ENCODE data around the gene PROS1.

PROS1 gene

GRCh38 chr3:93973131-93974126 lies at the start of gene PROS1:
Gene PROS1 (minus strand): TSS chr3:93973896. CDS start chr3:93973749, 147 bp downstream.
- peak; percentile 79 for DNase-seq (ENCODE audit: low spot score)

GRCh38 chr3:94020293-94020692 lies 46.6 kb upstream of the PROS1 start:
- no peak for DNase-seq (ENCODE audit: low spot score)

- no peak for DNase-seq (ENCODE audit: low spot score)
Measured at GRCh38 chr3:94019659-94020058, 46.0 kb upstream of the PROS1 start.

- no peak for DNase-seq (ENCODE audit: low spot score)
Measured at GRCh38 chr3:94015025-94015424, 41.3 kb upstream of the PROS1 start.

GRCh38 chr3:94012185-94012584 lies 38.5 kb upstream of the PROS1 start:
- DNase-seq (ENCODE audit: low spot score) = no peak

GRCh38 chr3:94011233-94011711 lies 37.6 kb upstream of the PROS1 start:
- DNase-seq (ENCODE audit: low spot score) = no peak

- no peak for DNase-seq (ENCODE audit: low spot score)
Measured at GRCh38 chr3:94009608-94010007, 35.9 kb upstream of the PROS1 start.

GRCh38 chr3:94008253-94008652 lies 34.6 kb upstream of the PROS1 start:
- no peak for DNase-seq (ENCODE audit: low spot score)

GRCh38 chr3:94004301-94004910 lies 30.7 kb upstream of the PROS1 start:
- DNase-seq (ENCODE audit: low spot score) = peak; percentile 50

- no peak for DNase-seq (ENCODE audit: low spot score)
Measured at GRCh38 chr3:94001827-94002495, 28.3 kb upstream of the PROS1 start.

GRCh38 chr3:94001191-94001590 lies 27.5 kb upstream of the PROS1 start:
- DNase-seq (ENCODE audit: low spot score) = no peak

GRCh38 chr3:93994056-93994455 lies 20.4 kb upstream of the PROS1 start:
- DNase-seq (ENCODE audit: low spot score) = no peak

GRCh38 chr3:93992207-93992606 lies 18.5 kb upstream of the PROS1 start:
- DNase-seq (ENCODE audit: low spot score) = no peak

- no peak for DNase-seq (ENCODE audit: low spot score)
Measured at GRCh38 chr3:93991631-93992030, 17.9 kb upstream of the PROS1 start.

- no peak for DNase-seq (ENCODE audit: low spot score)
Measured at GRCh38 chr3:93989241-93989640, 15.5 kb upstream of the PROS1 start.

GRCh38 chr3:93988764-93989163 lies 15.1 kb upstream of the PROS1 start:
- DNase-seq (ENCODE audit: low spot score) = no peak

- no peak for DNase-seq (ENCODE audit: low spot score)
Measured at GRCh38 chr3:93988283-93988682, 14.6 kb upstream of the PROS1 start.

GRCh38 chr3:93984618-93985017 lies 10.9 kb upstream of the PROS1 start:
- DNase-seq (ENCODE audit: low spot score) = no peak

GRCh38 chr3:93983408-93983807 lies 9.7 kb upstream of the PROS1 start:
- DNase-seq (ENCODE audit: low spot score) = no peak

- no peak for DNase-seq (ENCODE audit: low spot score)
Measured at GRCh38 chr3:93981649-93982048, 8.0 kb upstream of the PROS1 start.

GRCh38 chr3:93979850-93980676 lies 6.4 kb upstream of the PROS1 start, which contains the start of gene ARL13B:
Gene ARL13B (plus strand): TSS chr3:93980155. CDS start chr3:93980424, 269 bp downstream.
- peak; percentile 96 for DNase-seq (ENCODE audit: low spot score)

GRCh38 chr3:93969997-93970396 lies 3.7 kb downstream of the PROS1 start:
- DNase-seq (ENCODE audit: low spot score) = no peak

All from AG08396 (cell line).